Endothelial cell of umbilical vein (primary cell): ENCODE results near the gene KIF25. TPM values are rescaled to one million over a fixed set of nuclear protein-coding genes. Genes with fewer than 3 reads are reported as not detected.

Source experiments
- BruUV-seq: library from RNA; stranded (reverse); fragments of 400-500 nt; replicated peaks from 2 replicates; lab custom pipeline; 2021; lab: Mats Ljungman, UMichigan
- CTCF ChIA-PET: fragments of 300-600, 350-600 bp; sonication (Branson Sonifier 250); formaldehyde crosslinking; loops from one replicate; lab custom pipeline; 2021; ENCODE audit warnings: antibody characterized with exemption, inconsistent platforms; lab: Charles Lee
- POLR2A ChIA-PET: fragments of 300-600, 350-600 bp; sonication (Branson Sonifier 250); formaldehyde crosslinking; loops from one replicate; lab custom pipeline; 2021; ENCODE audit warnings: antibody characterized with exemption, inconsistent platforms; lab: Charles Lee
- DNase-seq: peaks from one replicate; pipeline ENCODE4 v3.0.0-alpha.2; 2011; ENCODE audit warnings: low read depth, low spot score
- FAIRE-seq: peaks from 2 replicates; lab custom pipeline; 2011; peaks lifted over from hg19 to GRCh38; lab: Jason Lieb, UNC
- H2AFZ ChIP-seq: 2 replicates; pipeline ENCODE4 v1.6.0; 2012; ENCODE audit warnings: low read depth, low read length, control low read depth, inconsistent platforms
- H3K27ac ChIP-seq: 2 replicates; pipeline ENCODE4 v1.5.1; 2011; ENCODE audit warnings: low read depth, mild to moderate bottlenecking, control low read depth, low read length, moderate library complexity; ENCODE audit not compliant: insufficient read depth
- H3K27me3 ChIP-seq, 2 experiments: 2 replicates each; pipeline versions ENCODE4 v1.6.0 to v1.6.1; 2011; ENCODE audit warnings: low read length in 2 of 2, mixed read lengths in 1 of 2; ENCODE audit not compliant: control insufficient read depth in 2 of 2, insufficient read depth in 2 of 2
- H3K36me3 ChIP-seq, 2 experiments: 2 replicates in 1 of 2; 3 replicates in 1 of 2; pipeline ENCODE4 v1.5.1; 2011; ENCODE audit warnings: low read length in 2 of 2, mild to moderate bottlenecking in 1 of 2, moderate library complexity in 1 of 2; ENCODE audit not compliant: control insufficient read depth in 2 of 2, insufficient read depth in 2 of 2; ENCODE audit errors: extremely low read depth in 1 of 2
- H3K4me1 ChIP-seq: 3 replicates; pipeline ENCODE4 v1.5.1; 2011; ENCODE audit warnings: mild to moderate bottlenecking, low read length; ENCODE audit not compliant: control insufficient read depth, insufficient read depth; ENCODE audit errors: extremely low read depth
- H3K4me2 ChIP-seq: 2 replicates; pipeline ENCODE4 v1.6.1; 2011; ENCODE audit warnings: low read length, control low read depth, mixed read lengths; ENCODE audit not compliant: insufficient read depth
- H3K4me3 ChIP-seq, 3 experiments: fragments of 200-600 bp in 1 of 3; sonication (generic), shearing (Covaris generic) in 1 of 3; replicated peaks in 1 of 3; 2 replicates each; pipeline ENCODE4 v1.5.1; 2011 to 2016; ENCODE audit warnings: control low read depth in 3 of 3, low read length in 3 of 3, mild to moderate bottlenecking in 2 of 3, inconsistent platforms in 1 of 3, low read depth in 1 of 3, moderate library complexity in 1 of 3; ENCODE audit not compliant: insufficient read depth in 1 of 3
- H3K79me2 ChIP-seq: 2 replicates; pipeline ENCODE4 v1.6.0; 2012; ENCODE audit warnings: low read length, inconsistent platforms; ENCODE audit not compliant: control insufficient read depth, insufficient read depth
- H3K9ac ChIP-seq: replicated peaks from 2 replicates; pipeline ENCODE3; 2011; ENCODE audit warnings: low read length, control low read depth; ENCODE audit not compliant: insufficient read depth; ENCODE audit errors: extremely low read depth
- H3K9me1 ChIP-seq: replicated peaks from 3 replicates; pipeline ENCODE4 v1.6.0; 2011; ENCODE audit warnings: mild to moderate bottlenecking, low read length; ENCODE audit not compliant: control insufficient read depth, insufficient read depth; ENCODE audit errors: extremely low read depth
- H3K9me3 ChIP-seq: replicated peaks from 2 replicates; pipeline ENCODE4 v1.5.1; 2012; ENCODE audit warnings: low read length, inconsistent platforms; ENCODE audit not compliant: control insufficient read depth, insufficient read depth
- H4K20me1 ChIP-seq: replicated peaks from 2 replicates; pipeline ENCODE3; 2011; ENCODE audit warnings: mild to moderate bottlenecking, low read length; ENCODE audit not compliant: control insufficient read depth, insufficient read depth; ENCODE audit errors: extremely low read depth
- EZH2 ChIP-seq: IDR thresholded peaks from 2 replicates; pipeline ENCODE4 v1.6.1; 2012; ENCODE audit warnings: borderline replicate concordance, low read depth, mild to moderate bottlenecking, moderate library complexity, low read length, inconsistent platforms; ENCODE audit not compliant: severe bottlenecking
- FOS ChIP-seq: IDR thresholded peaks from 2 replicates; pipeline ENCODE4 v1.6.1; 2011; ENCODE audit warnings: mild to moderate bottlenecking, low read length, moderate library complexity, borderline replicate concordance; ENCODE audit not compliant: insufficient read depth
- GATA2 ChIP-seq: IDR thresholded peaks from 2 replicates; pipeline ENCODE4 v1.7.0; 2011; ENCODE audit warnings: low read depth, mild to moderate bottlenecking, moderate library complexity, mixed read lengths, low read length; ENCODE audit not compliant: insufficient read length, insufficient read depth
- JUN ChIP-seq: IDR thresholded peaks from 2 replicates; pipeline ENCODE4 v1.6.1; 2011; ENCODE audit warnings: borderline replicate concordance, low read depth; ENCODE audit not compliant: insufficient read length, insufficient read depth
- MYC ChIP-seq: IDR thresholded peaks from one replicate; pipeline ENCODE4 v1.6.1; 2011; ENCODE audit warnings: mild to moderate bottlenecking, low read depth, low read length
- POLR2A ChIP-seq: IDR thresholded peaks from 2 replicates; pipeline ENCODE4 v1.6.1; 2012; ENCODE audit warnings: low read depth, mild to moderate bottlenecking, control low read depth, low read length
- POLR2AphosphoS5 ChIP-seq: IDR thresholded peaks from 2 replicates; pipeline ENCODE4 v1.6.1; 2012; ENCODE audit warnings: low read depth, mild to moderate bottlenecking, control low read depth, low read length, moderate library complexity; ENCODE audit not compliant: insufficient read depth
- dilution Hi-C: fragments of 300-500 bp; cut with MboI; formaldehyde crosslinking; loops from one replicate; pipeline ENCODE4 v1.15.0; 2019; ENCODE audit warnings: low sequenced_read_pairs; ENCODE audit not compliant: extremely low pct_ligation_motif_present
- intact Hi-C: fragments of 100-400 bp; cut with micrococcal nuclease; formaldehyde crosslinking; loops from one replicate; pipeline ENCODE4 v1.10.0; 2022
- polyA plus RNA-seq, 4 experiments: library from polyadenylated mRNA; depleted of rRNA in 3 of 4; stranded (reverse) in 3 of 4; unstranded in 1 of 4; fragments of >200 nt; gene quantifications; 2 replicates each; pipeline versions ENCODE4 v1.2.1 to v1.2.3, GENCODE V29; 2011 to 2012; ENCODE audit warnings: missing spikeins in 1 of 4
- total RNA-seq: library from RNA; stranded (reverse); gene quantifications from 2 replicates; pipeline ENCODE4 v1.2.3, GENCODE V29; 2021
- TF ChIP-seq, protein P1 (sequence below), 2 donors: IDR thresholded peaks; 1 replicate in 1 of 2; 2 replicates in 1 of 2; pipeline ENCODE4 v1.5.1; 2011; ENCODE audit warnings: low read length in 2 of 2, mild to moderate bottlenecking in 2 of 2, moderate library complexity in 2 of 2, control low read depth in 1 of 2, inconsistent platforms in 1 of 2, low read depth in 1 of 2; ENCODE audit not compliant: insufficient read depth in 1 of 2; ENCODE audit errors: extremely low read depth in 1 of 2
- TF ChIP-seq, protein P2 (sequence below): IDR thresholded peaks from 2 replicates; pipeline ENCODE4 v1.6.1; 2011; ENCODE audit not compliant: insufficient read depth, insufficient read length

KIF25 gene
- total and polyA plus RNA-seq, 2 donors (not counting 3 experiments of a cell fraction or from before 2014, with no cell fraction given) = not detected

DNA sequence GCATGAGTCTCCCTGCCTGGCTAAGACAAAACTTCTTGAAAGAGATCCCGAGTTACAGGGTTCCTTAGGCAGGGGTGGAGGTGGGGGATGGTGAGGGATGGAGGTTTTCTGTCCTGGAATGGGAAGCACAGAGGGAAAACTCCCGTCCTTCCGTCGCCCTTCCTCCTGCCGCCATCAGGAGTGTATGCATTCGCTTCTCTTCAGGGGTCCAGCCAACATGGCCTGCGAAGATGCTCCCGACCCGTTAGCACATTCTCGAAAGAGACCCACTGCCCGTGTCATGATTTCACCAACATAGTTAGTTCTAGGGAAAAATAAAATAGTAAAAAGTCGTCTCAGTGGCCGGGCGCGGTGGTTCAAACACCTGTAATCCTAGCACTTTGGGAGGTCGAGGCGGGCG lies 37.1 kb downstream of the KIF25 start:
- Histone ChIP-seq H3K36me3 (no peaks in the 10 kb centered on the region), H3K4me2 (no peak overlapping the region), H4K20me1 (no peaks in the 10 kb centered on the region), H3K27me3 (no peaks in the 10 kb centered on the region), H3K79me2 (no peaks in the 10 kb centered on the region), H3K9me1 (no peaks in the 10 kb centered on the region), H2AFZ (no peak overlapping the region), H3K9ac (no peak overlapping the region), H3K27ac (peak overlapping the region; percentile 50), H3K9me3 (peaks cover 2% of the 10 kb centered on the region), H3K4me3 (no peak overlapping the region), H3K4me1 (peaks cover 25% of the 10 kb centered on the region)
- DNase-seq (no peak), FAIRE-seq (no peak)
- ChIA-PET POLR2A (no interaction called here), CTCF (no interaction called here)
- TF ChIP-seq POLR2AphosphoS5 = no peak
- no peak for TF ChIP-seq MYC
- TF ChIP-seq GATA2 = no peak
- no peak for TF ChIP-seq FOS
- TF ChIP-seq EZH2 = no peak
- TF ChIP-seq, protein P1, sequence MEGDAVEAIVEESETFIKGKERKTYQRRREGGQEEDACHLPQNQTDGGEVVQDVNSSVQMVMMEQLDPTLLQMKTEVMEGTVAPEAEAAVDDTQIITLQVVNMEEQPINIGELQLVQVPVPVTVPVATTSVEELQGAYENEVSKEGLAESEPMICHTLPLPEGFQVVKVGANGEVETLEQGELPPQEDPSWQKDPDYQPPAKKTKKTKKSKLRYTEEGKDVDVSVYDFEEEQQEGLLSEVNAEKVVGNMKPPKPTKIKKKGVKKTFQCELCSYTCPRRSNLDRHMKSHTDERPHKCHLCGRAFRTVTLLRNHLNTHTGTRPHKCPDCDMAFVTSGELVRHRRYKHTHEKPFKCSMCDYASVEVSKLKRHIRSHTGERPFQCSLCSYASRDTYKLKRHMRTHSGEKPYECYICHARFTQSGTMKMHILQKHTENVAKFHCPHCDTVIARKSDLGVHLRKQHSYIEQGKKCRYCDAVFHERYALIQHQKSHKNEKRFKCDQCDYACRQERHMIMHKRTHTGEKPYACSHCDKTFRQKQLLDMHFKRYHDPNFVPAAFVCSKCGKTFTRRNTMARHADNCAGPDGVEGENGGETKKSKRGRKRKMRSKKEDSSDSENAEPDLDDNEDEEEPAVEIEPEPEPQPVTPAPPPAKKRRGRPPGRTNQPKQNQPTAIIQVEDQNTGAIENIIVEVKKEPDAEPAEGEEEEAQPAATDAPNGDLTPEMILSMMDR (IDR thresholded peaks at IDR 0.05; ENCODE audit: extremely low read depth in 1 of 2, insufficient read depth in 1 of 2, low read depth in 1 of 2, low read length in 2 of 2) = no peak
- no peak for TF ChIP-seq JUN
- TF ChIP-seq, protein P2, sequence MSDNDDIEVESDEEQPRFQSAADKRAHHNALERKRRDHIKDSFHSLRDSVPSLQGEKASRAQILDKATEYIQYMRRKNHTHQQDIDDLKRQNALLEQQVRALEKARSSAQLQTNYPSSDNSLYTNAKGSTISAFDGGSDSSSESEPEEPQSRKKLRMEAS = no peak
- no peak for TF ChIP-seq POLR2A
- no TSS peak for BruUV-seq
- intact Hi-C loops = loop anchor here (10.0 kb wide), 1 partner anchor 210 kb away; the partner anchor contains the start of gene AFDN
- dilution Hi-C loops = no loop called here
